T-helper 1 cell treated with Interleukin-12 subunit alpha and Interleukin-12 subunit beta and Interleukin-4 antibody, amounts not matched to agents 30 ng/mL and 1 ng/mL, for 36 hours (primary cell): ENCODE data around the gene PARVG. TPM values are rescaled to one million over a fixed set of nuclear protein-coding genes. Genes with fewer than 3 reads are reported as not detected.

Source experiments
- intact Hi-C: fragments of 100-400 bp; cut with micrococcal nuclease; formaldehyde crosslinking; loops from one replicate; pipeline ENCODE4 v1.15.1; 2024
- total RNA-seq: library from RNA; stranded (reverse); gene quantifications from 2 replicates; pipeline ENCODE4 v1.2.3, GENCODE V29; 2022

The PARVG gene
- total RNA-seq, 1 donor from 2014 or later: 128 TPM

DNA sequence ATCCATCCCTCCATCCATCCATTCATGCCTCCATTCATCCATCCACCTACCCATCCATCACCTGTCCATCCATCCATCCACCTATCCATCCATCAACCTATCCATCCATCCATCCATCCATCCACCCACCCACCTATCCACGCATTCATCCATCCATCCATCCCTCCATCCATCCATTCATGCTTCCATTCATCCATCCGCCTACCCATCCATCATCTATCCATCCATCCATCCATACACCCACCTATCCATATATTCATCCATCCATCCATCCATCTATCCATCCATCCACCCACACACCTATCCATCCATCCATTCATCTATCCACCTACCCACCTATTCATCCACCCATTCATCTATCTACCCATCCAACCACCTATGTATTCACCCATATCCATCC is 13.8 kb downstream of the PARVG start:
- intact Hi-C loops: loop anchor here (5.0 kb wide), 1 partner anchor 508 kb away; the partner anchor contains the start of gene PRR5

DNA sequence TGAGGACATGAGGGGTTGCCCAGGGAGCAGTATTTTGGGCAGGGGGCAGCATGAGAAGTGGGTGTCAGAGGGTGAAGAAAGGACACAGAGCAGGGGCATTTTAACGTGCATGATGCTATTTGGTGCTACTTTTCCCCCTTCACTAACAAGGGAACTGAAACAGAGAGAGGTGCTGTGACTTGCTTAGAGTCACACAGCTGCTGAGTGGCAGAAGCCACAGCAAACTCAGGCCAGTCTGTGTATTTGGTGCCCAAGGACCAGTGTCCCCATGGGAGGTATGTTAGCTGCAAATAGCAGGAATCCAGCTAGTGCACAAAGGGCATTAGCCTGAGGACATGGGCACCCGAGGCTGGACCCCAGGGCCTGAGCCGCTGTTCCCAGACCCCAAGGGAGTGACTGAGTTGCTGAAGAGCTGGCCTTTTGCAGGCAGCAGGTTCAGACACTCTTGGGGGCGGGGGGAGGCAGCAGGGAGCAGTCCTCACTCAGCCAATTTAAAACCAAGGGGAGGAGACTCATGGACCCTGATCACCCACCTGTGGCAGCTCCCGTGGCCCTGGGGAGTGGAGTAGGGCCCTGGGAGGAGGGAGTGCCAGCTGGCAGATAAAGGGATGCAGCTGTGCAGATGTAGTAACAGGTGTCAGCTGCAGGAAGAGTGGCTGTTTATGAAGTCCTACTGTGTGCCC is 14.6 kb downstream of the PARVG start:
- intact Hi-C loops: no loop called here

DNA sequence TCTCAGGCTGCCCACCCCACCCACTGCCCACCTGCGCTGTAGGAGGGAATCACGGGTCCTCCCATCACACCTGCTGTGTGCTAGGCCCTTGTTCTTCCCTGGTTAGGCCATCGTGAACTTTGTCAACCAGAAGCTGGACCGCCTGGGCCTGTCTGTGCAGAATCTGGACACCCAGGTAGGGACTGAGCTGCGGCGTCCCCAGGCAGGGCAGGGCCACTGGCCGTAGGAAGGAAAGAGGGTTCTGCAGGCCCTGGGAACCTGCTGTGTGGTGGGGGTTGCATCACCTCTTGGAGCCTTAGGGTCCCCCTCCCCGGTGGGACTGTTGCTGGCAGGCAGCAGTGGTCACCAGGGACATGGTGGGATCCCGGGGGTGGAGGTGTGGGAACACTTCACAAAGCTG is 15.5 kb downstream of the PARVG start:
- intact Hi-C loops: no loop called here

DNA sequence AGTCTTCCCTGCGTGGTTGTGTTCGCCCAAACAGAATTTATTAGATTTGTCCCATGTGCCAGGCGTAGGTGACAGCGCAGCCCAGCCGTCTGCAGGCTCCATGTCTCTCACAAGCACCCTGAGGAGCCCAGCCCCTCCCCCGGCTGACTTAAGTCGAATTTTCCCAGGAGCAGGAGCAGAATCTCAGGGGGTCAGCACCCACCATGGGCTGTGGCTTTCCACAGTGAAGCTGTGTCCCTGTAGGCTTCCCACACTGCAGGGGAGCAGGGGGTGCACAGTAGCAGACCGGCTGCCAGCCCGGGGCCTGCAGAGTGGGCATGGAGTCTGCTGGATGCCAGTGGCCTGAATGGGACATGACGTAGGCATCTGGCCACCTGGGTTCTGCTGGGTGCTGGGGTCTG is 16.0 kb downstream of the PARVG start:
- intact Hi-C loops: no loop called here

DNA sequence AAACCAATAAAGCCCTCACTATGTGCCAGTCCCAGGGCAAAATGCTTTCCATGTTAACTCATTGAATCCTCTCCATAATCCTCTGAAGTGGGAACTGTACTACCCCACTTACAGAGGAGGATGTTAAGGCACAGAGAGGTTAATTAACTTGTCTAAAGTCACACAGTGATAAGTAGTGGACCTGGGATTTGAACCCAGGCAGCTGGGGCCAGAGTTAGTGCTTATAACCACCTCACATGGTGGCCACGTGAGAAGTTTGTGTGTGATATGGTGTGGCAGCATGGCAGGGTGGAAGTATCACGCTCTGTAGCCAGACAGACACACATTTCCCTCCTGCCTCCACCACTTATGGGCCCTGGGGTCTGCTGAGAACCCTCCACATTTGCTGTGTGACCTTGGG is 16.5 kb downstream of the PARVG start:
- intact Hi-C loops: no loop called here

DNA sequence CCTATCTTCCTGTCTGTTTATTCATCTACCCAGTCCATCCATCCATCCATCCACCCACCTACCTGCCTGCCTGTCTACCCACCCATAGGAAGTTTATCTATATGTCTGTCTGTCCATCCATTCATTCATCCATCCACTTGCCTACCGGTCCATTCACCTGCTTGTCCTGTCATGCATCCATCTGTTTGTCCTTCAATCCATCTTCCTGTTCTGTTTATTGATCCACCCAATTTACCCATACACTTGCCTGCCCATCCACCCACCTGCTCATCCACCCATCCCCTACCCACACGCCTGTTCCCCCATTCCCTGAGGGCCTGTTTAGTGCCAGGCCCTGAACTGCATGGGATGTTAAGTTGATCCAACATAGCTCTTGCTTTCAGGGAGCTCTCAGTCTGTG is 18.4 kb downstream of the PARVG start:
- intact Hi-C loops: no loop called here

DNA sequence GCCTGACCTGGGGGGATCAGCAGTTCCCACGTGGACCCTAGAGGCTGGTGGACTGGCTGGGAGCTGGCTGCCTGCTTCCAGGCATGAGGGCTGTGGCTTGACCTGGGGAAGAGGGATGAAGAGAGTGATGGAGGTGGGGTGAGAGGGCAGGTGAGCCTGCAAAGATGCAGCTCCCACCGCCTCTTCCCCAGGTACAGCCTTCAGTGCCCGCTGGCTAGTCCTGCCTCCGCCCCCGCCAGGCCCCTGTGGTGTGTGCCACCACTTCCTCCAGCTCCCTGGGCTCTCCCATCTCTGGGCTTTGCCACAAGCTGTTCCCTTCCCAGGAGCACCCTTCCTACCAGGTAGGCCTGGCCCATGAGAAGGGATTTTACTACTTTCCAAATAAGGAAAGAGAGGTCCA is 19.1 kb downstream of the PARVG start:
- intact Hi-C loops: no loop called here

DNA sequence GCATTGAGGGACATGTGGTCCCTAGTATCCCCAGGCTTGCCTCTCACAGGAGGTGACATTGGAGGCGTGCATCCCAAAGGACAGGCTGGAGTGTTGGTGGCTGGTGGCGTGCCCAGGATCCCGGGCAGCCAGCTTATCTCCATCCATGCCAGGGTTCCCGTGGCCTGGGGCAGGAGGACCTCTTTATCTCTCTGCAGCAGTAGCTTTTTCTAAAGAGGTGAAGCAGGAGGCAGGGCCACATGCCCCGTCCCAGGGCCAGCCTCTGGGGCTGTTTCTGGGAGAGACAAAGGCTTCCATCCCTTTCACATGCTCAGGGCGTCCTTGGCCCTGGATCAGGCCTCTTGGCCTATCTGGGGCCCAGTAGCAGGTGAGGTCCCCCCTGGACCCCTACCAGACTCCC is 19.7 kb downstream of the PARVG start:
- intact Hi-C loops: no loop called here

DNA sequence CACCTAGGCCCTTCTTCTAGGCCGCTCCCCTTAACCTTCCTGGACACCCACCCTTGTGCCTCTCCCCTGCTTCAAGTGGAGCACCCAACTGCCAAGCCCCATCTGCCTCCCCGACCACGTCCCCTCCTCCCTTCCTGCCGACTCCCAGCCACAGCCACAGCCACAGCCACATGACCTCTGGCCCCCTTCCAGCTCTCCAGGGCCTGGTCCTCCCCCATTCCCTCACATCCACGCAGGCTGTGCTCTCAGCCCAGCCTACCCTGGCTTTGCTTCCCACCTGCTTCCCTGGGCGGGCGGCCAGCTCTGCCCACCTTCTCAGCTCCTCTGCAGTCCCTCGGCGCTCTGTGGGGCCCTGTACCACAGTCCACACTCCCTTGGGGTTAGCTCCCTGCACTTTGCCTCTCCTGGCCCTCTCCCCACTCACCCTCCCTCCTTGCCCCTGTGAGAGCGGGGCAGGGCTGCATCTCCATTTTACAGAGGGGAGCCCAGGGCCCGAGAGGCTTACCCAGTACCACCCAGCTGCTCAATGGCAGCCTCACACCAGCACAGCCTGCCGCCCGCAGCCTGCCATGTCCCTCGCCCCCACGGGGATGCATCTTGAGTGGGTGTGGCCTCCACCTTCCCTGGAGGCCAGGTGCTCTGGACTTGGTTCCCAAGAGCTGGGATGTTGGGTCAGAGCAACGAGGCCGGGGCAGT is 20.3 kb downstream of the PARVG start:
- intact Hi-C loops: no loop called here

DNA sequence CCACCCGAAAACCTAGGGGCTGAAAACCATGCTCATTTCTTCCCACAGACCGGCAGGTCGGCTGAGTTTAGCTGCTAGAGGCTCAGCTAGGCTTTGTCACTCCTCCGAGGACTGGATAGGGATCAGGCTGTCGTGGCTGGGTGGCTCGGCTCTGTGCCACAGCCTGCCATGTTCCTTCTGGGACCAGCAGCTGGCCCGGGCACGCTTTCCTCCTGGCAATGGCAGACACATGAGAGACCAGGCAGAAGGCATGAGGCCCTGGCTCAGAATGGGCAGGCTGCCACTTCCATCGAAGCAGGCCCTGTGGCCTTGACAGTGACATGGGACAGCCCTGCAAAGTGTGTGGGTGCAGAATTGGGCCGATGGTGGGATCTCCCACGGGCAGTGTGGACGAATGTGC is 20.9 kb downstream of the PARVG start:
- intact Hi-C loops: no loop called here

DNA sequence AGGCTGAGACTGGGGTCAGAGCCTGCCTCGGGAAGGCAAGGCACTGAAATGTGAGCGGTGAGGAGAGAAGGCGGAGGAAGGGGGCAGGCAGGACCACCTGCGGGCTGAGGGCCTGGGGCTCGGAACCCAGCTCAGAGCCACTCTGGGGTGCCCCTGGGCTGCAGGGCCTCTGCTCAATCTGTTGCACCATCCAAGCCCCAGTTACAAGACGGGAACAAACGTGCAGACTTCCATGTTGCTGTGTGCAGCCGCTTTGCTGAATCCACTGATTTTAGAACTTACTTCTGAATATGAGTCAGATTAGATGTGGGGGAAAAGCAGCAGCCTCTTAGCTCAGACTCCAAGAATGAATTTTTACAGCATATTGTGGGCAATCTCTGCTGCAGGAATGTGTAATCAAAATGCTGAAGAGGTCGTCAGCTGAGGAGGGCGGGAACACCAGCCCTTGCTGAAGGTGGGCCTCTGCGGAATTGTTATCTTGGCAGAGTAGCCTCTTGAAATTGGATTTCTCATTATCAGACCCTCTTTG is 21.6 kb downstream of the PARVG start:
- intact Hi-C loops: no loop called here

DNA sequence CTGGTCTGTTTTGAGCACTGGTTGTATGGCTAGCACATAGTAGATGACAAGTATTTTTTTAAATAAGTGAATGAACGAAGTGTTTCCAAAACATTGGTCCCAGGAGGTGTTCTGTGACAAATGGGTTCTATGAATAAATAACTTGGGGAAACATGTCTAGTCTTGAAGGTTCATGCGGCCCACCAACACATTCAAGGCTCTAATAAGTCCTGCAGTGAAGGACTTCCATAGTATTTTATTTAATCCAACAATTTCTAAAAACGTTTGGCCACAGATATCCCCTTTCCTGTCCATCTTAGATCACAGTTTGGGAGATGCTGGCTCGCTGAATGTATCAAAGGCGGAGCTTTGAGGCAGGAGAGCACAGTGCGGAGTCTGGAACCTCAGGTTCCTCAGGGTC is 22.5 kb downstream of the PARVG start:
- intact Hi-C loops: no loop called here

DNA sequence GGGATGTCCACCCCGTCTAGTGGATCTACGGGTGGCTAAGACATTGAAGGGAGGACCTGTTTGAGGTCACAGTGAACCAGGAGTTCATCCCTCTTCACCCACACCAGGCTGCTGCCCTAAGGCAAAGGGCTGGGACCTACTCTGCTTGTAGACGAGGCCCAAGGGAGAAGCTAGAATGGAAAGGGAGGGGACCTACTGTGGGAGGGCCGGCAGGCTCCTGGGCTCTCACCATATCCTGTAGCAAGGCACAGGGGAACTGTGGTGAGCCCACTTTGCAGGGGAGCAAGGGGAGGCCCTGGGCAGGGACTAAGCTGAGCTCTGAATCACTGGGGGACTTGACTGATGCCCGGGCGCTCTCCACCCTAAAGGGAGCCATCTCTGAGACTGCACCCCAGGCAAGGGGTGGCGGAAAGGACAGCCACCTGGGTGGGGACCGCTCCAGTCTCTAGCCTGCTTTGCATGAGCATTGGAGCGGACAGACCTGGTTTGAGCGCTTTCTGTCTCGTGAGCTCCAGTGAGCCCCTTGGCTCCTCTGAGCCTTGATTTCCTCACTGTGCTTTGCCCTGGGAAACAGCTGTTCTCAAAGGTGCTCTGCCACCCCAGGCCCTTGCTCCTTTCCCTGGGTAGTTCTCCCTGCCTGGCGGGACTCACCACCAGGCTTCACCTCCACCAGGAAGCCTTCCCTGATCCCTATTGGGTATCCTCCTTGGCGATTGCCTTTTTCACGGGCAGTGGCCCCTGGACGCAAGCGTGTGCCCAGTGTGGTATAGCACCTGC is 24.2 kb downstream of the PARVG start:
- intact Hi-C loops: no loop called here

DNA sequence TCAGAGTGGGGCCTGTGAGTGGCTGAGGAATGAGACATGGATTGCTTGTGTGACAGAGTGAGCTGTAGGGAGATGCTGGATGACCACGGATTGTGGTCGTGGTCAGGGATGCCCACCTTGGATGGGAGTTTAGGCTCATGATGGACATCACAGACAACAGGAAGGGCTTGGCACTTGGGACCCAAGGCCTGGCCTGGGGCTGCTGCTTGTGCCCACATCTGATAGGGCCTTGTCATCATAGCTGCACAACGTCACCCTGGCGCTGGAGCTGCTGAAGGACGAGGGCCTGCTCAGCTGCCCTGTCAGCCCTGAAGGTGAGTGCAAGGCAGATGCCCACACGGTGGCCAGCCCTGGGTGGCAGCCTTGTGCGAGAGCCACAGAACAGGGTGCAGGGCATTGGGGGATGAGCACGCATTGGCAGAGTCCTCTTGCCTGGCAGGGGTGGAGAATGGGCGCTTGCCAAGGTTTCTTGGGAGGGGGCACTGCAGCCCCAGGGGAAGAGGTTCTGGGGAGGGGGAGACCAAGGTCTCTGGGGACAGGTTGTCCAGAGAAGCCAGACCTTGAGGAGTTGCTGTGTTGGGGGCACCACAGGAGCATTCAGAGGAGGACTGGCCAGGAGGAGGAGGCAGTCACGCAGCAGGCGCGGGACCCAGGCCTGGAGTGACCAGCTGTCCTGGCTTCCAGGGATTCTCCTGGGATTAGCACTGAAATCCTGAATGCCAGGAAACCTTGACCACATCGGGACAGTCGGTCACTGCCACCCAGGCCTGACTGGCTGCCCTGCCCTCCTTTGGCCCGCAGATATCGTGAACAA is 25.0 kb downstream of the PARVG start:
- intact Hi-C loops: no loop called here

DNA sequence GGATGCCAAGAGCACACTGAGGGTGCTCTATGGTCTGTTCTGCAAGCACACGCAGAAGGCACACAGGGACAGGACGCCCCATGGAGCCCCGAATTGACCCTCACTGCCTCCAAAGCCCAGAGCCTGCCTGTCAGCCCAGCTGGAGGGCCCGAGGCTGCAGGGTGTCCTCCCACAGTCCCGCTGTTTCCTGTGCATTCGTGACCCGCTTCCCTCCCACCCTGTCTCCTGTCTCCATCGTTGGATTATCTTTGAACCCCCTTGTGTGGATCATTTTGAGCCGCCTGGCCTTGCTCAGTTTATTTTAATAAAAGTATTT is 25.6 kb downstream of the PARVG start:
- intact Hi-C loops: no loop called here

DNA sequence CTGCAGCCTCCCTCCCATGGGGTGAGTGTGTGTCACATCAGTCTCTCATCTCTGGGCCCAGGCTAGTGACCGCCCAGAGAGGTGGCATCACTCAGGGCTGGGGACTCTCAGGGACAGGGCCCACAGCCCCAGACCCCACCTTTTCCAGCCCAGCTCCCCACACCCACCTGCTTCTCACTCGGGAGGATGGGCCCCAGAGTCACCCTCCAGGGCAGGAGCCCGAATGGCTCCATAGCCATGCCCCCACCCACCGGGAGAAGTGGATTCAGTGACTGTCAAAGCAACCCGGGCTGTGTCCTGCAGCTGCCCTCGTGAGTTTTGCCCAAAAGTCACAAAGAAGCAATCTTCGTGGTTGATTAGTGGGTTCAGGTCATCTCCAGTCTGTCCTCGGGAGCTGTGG is 26.0 kb downstream of the PARVG start:
- intact Hi-C loops: no loop called here

DNA sequence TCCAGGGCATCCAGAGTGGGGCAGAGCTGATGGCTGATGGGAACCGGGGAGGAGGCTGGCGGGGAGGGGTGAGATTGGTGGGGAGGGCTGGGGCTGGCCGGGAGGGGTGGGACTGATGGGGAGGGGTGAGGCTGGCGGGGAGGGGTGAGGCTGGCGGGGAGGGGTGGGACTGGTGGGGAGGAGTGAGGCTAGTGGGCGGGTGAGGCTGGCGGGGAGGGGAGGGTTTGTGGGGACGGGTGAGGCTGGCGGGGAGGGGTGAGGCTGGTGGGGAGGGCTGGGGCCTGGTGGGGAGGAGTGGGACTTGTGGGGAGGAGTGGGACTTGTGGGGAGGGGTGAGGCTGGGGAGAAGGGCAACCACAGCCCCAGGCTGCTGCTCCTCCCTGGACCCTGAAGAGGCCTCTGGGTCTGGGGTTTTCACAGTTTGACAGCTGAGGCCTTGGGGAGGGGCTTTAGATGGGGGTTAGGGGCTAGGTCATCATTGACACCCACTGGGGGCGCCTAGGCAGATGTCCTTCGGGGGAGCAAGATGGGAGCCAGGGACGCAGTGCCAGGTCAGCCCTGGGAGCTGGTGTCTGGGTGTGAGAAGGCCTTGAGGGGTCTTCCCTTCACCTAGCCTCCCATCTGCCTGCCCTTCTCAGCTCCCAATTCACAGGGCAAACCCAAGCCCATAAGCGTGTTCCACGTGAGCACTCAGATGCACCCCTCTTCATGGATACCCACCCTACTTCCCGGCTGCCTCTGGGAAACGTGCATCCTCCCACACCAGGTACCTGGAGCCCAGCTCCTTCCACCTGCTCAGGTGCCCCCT is 26.7 kb downstream of the PARVG start:
- intact Hi-C loops: no loop called here

DNA sequence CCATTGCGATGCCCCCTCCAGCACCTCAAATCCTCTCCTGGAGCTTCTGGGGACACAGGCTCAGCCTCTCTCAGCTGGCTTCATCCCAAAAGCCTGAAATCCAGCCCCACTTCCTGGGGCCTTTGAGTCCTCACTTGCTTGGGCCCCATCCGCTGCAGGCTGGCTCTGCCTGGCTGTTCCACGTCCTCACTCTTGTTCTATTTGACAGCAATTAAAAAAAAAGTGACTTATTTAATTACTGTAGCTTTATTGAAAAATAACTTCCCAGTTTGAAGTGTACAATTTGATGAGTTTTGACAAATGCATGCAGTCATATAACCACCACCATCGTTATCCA is 27.2 kb downstream of the PARVG start:
- intact Hi-C loops: no loop called here

DNA sequence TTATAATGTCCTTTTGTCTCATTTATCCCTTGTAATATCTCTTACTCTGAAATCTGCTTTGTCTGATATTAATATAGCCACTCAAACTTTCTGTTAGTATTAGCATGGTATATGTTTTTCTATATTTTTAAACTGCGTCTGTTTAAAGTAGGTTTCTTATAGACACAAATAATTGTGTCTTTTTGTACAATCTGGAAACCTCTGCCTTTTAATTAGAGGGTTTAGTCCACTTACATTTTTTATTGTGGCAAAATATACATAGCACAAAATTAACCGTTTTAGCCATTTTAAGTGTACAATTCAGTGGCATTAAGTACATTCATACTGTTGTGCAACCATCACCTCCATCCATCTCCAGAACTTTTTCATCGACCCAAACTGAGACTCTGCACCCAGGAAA is 28.6 kb downstream of the PARVG start:
- intact Hi-C loops: no loop called here

DNA sequence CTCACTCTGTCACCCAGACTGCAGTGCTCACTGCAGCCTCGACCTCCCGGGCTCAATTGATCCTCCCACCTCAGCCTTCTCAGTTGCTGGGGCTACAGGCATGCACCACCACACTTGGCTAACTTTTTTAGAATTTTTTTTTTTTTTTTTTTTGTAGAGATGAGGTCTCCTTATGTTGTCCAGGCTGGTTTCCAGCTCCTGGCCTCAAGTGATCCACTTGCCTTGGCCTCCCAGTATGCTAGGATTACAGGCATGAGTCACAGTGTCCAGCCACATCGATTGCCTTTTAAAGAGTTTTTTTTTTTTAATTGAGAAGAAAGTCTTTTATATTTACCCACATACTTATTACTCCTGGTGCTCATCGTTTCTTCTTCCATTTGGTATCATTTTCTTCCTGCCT is 30.0 kb downstream of the PARVG start:
- intact Hi-C loops: no loop called here
